Ishikawa (cell line): ENCODE data around the gene USP20.

Experiments used
- CEBPB ChIP-seq: IDR thresholded peaks from 2 replicates; pipeline ENCODE4 v1.6.1; 2012
- CREB1 ChIP-seq: IDR thresholded peaks from 2 replicates; pipeline ENCODE4 v1.6.1; 2012; ENCODE audit warnings: low read depth
- EP300 ChIP-seq: IDR thresholded peaks from 2 replicates; pipeline ENCODE4 v1.6.1; 2012; ENCODE audit warnings: borderline replicate concordance
- FOXM1 ChIP-seq: IDR thresholded peaks from 2 replicates; pipeline ENCODE4 v1.6.1; 2012; ENCODE audit warnings: low read depth, borderline replicate concordance
- NFIC ChIP-seq: IDR thresholded peaks from 2 replicates; pipeline ENCODE4 v1.6.1; 2012
- RAD21 ChIP-seq: IDR thresholded peaks from 2 replicates; pipeline ENCODE4 v1.6.1; 2012; ENCODE audit warnings: low read depth
- REST ChIP-seq: IDR thresholded peaks from 2 replicates; pipeline ENCODE4 v1.6.1; 2012; ENCODE audit warnings: low read depth, mild to moderate bottlenecking
- TAF1 ChIP-seq: IDR thresholded peaks from 2 replicates; pipeline ENCODE4 v1.6.1; 2012; ENCODE audit warnings: low read depth, mild to moderate bottlenecking
- TCF12 ChIP-seq: IDR thresholded peaks from 2 replicates; pipeline ENCODE4 v1.6.1; 2012; ENCODE audit warnings: low read depth
- TEAD4 ChIP-seq: IDR thresholded peaks from 2 replicates; pipeline ENCODE4 v1.6.1; 2012
- YY1 ChIP-seq: IDR thresholded peaks from 2 replicates; pipeline ENCODE4 v1.6.1; 2012; ENCODE audit warnings: low read depth
- ZBTB7A ChIP-seq: IDR thresholded peaks from 2 replicates; pipeline ENCODE4 v1.6.1; 2012; ENCODE audit warnings: low read depth
- TF ChIP-seq, protein P1 (sequence below): IDR thresholded peaks from 2 replicates; pipeline ENCODE4 v1.6.1; 2012
- TF ChIP-seq, protein P2 (sequence below): IDR thresholded peaks from 2 replicates; pipeline ENCODE4 v1.6.1; 2012

GRCh38 chr9:129810788-129811187 lies 24.5 kb upstream of the USP20 start:
- TF ChIP-seq FOXM1 = no peak
- TF ChIP-seq CEBPB = no peak
- TF ChIP-seq EP300 = no peak
- TF ChIP-seq, protein P1, sequence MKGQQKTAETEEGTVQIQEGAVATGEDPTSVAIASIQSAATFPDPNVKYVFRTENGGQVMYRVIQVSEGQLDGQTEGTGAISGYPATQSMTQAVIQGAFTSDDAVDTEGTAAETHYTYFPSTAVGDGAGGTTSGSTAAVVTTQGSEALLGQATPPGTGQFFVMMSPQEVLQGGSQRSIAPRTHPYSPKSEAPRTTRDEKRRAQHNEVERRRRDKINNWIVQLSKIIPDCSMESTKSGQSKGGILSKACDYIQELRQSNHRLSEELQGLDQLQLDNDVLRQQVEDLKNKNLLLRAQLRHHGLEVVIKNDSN = no peak
- no peak for TF ChIP-seq ZBTB7A
- no peak for TF ChIP-seq YY1
- TF ChIP-seq, protein P2, sequence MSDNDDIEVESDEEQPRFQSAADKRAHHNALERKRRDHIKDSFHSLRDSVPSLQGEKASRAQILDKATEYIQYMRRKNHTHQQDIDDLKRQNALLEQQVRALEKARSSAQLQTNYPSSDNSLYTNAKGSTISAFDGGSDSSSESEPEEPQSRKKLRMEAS = no peak
- TF ChIP-seq REST = no peak
- TF ChIP-seq NFIC = no peak
- TF ChIP-seq CREB1 = no peak
- TF ChIP-seq TAF1 = no peak
- TF ChIP-seq TCF12 = no peak
- no peak for TF ChIP-seq RAD21
- TF ChIP-seq TEAD4 = no peak
